NCI-H1417 (cell line): ENCODE results near the gene TMEM270.
"Not testable (repeated sequence)": the region's sequence is repeated elsewhere in the genome, so short reads cannot be mapped to it uniquely, and the experiment has no call there.

Experiments used
- DNase-seq, 3 experiments: peaks; one replicate each; lab custom pipeline; 2025; lab: John Stamatoyannopoulos, UW

Gene TMEM270

DNA sequence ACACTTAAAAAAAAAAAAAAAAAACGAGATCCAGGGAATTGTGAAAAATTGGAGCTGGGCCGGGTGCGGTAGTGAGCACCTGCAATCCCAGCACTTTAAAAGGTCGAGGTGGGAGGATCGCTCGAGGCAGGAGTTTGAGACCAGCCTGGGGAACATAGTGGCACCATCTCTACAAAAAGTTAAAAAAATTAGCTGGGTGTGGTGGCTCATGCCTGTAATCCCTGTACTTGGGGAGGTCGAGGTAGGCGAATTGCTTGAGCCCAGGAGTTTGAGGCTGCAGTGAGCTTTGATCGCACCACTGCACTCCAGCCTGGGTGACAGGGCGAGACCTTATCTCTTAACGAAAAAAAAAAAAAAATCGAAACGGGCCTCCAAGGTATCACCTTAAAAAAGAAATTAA, 28.2 kb upstream of the TMEM270 start:
- DNase-seq: peak in 1 of 3 experiments; percentile 78

DNA sequence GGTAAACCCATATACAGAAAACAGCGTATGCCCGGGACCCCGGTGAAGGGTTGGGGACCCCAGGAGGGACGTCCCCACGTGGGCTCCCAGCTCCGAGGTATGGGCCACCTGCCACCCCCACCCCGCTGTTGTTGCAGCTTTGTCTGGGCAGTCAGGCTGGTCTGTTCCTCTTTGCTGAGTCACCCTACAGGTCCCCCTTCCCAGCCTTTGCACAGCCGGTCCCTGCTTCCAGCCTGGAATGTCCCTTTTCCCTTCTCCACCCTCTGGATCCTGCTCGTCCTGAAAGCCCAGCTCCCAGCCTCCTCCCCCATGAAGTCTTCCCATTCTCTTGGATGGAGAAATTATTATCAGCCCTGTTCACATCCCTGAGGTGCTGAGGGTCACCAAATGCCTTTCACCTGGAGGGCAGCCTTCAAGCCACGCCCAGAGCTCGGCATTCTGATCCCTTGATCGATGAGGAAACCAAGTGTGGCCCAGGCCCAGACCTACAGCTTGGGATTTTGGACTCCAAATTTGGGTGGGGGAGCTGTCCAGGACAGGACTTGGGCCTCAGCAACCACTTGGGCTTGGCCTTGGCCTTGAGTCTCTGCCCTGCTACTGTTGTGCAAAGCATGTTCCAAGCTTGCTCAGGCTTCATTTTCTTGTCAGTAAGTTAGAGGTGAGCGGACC, 27.6 kb upstream of the TMEM270 start:
- peak in 2 of 3 experiments; percentile 51 to 52 for DNase-seq

DNA sequence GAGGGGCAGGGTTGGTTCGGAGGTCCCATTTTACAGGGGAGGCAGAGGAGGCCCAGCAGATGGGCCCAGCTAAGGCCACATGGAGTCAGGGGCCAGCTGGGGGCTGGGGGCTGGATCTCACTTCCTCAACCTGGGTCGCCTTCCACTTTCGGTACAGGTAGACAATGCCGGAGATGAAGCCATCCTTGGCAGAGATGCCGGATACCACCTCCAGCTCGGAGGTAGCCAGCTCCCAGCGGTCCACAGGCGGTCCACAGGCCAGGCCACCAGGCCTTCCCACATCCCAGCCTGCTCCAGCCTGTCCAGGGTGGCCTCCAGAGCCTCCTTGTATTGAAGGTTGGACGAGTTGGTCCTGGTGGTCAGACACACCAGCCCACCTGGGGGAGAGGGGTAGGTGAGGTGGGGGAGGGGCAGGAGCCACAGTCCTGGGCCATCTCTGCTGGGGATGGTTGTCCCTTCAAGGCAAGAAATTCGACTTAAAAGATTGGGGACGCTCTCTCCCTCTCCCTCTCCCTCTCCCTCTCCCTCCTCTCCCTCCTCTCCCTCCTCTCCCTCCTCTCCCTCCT, 26.2 kb upstream of the TMEM270 start:
- DNase-seq: no peak

- DNase-seq: not testable (repeated sequence)
These were observed 23.8 kb upstream of the TMEM270 start for GRCh38 chr7:73837167-73837566.

GRCh38 chr7:73838642-73839041, 22.3 kb upstream of the TMEM270 start:
- no peak for DNase-seq

- DNase-seq: no peak
These were observed 21.7 kb upstream of the TMEM270 start for GRCh38 chr7:73839290-73839689.

- no peak for DNase-seq
These were observed 20.9 kb upstream of the TMEM270 start for GRCh38 chr7:73839743-73840714.

DNA sequence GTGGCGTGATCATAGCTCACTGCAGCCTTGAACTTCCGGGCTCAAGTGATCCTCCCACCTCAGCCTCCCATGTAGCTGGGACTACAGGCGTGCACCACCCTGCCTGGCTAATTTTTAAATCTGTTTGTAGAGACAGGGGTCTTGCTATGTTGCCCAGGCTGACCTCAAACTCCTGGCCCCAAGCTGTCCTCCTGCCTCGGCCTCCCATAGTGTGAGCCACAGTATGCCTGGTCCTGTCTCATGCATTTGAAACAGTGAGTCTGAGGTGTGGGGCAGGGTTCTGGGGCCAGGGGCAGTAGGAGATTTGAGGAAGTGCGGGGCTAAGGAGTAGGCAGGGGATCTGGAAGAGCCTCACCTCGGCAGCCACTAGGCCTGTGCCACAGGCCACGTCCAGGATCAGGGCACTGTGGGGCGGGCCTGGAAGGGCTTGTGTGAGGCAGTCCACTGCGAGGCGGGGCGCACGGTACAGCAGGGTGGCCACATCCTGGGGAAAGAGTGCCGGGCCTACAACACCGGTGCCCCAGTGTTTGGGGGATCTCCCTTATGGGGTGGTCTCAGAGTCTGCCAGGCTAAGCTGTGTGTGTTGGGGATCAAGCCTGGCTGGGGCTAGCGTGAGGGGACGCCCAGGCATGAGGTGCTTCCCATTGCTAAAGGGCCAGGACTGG, 20.1 kb upstream of the TMEM270 start:
- no peak for DNase-seq

DNA sequence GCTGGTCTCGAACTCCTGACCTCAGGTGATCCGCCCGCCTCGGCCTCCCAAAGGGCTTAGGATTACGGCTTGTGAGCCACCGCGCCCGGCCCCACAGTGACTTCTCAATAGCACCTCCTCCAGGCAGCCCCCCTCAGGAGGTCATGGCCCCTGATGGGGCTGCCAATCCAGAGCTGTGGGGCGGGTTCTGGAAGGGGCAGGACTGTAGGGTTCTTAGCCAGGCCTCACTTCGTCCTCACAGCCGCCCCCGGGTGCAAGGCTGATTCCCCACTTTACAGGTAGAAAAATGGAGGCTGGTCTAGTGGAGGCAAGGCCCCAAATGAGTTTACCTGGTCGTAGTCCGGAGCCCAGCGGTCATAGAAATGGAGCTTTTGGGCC, 19.3 kb upstream of the TMEM270 start:
- no peak for DNase-seq

- peak; percentile 92 to 96 (median 93) for DNase-seq
These were observed 18.6 kb upstream of the TMEM270 start, which contains the start of gene METTL27 for GRCh38 chr7:73842067-73842976. Gene METTL27, minus strand, starts transcription at chr7:73842516. Its CDS starts 376 bp downstream, at chr7:73842140.

GRCh38 chr7:73844131-73844547, 16.8 kb upstream of the TMEM270 start:
- no peak for DNase-seq

- no peak for DNase-seq
These were observed 16.0 kb upstream of the TMEM270 start for GRCh38 chr7:73844848-73845460.

- not testable (repeated sequence) for DNase-seq
These were observed 15.2 kb upstream of the TMEM270 start for GRCh38 chr7:73845701-73846195.

DNA sequence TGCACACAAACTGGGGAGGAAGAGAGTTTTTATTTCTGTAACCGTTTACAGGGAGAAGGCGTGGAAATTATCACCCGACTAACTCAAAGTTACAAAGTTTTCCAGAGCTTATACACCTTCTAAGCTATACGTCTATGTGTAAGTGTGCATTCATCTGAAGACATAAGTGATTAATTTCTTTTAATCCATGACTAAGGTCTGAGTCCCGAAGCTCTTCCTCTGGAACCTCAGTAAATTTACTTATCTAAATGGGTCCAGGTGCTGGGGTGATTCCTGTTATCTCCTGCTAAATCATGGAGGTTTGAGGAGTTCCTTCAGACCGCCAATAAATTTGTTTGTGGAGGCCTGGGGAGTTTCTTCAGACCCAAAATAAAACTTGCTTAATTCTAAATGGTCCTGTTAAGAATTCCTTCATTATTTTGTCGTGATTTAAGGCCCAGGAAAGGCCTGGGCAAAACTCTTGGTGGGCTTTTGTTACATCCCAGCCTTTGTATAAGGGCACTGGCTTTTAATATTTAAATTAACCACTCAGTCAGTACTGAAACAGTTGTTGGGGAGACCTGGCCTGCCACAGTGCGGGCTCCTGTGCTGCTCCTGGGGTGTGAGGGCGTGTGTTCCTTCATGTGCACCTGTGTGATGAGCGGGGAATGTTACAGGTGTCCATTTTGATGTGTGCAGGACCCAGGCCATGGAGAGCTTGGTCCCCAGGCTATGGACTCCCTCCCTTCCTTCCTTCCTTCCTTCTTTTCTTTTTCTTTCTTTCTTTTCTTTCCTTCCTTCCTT, 12.8 kb upstream of the TMEM270 start:
- DNase-seq: no peak

GRCh38 chr7:73850781-73851207, 10.2 kb upstream of the TMEM270 start:
- no peak for DNase-seq

DNA sequence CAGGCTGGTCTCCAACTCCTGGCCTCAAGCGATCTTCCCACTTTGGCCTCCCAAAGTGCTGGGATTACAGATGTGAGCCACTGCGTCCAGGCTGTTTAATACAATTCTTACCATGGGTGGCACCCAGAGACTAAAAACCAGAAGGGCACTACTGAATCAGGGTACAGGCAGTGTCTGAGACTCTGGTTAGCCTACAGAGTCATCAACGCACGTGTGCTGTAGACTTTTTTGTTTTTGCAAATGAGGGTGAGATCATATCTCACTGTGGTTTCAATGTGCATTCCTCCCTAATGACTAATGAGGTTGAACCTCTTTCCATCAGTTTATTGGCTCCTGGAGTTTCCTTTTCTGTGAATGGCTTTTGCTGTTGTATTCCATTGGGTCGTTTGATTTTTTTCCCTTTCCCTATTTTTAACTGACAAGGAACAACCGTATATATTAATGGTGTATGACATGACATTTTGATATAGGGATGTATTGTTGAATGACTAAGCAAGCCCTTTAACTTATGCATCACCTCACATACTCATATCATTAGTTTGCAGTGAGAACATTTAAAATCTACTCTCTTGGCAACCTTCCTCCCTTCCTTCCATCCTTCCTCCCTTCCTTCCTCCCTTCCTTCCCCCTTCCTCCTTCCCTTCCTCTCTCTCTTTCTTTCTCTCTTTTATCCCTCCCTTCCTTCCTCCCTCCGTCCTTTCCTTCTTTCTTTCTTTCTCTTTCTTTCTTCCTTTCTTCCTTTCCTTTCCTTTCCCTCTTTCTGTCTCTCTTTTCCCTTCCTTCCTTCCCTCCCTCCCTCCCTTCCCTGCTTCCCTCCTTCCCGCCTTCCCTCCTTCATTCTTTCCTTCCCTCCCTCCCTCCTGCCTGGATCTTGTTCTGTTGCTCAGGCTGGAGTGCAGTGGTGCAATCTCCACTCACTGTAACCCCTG, 9.3 kb upstream of the TMEM270 start:
- DNase-seq: no peak

- peak in 1 of 3 experiments; percentile 19 for DNase-seq
These were observed 8.5 kb upstream of the TMEM270 start for GRCh38 chr7:73852500-73852899.

DNA sequence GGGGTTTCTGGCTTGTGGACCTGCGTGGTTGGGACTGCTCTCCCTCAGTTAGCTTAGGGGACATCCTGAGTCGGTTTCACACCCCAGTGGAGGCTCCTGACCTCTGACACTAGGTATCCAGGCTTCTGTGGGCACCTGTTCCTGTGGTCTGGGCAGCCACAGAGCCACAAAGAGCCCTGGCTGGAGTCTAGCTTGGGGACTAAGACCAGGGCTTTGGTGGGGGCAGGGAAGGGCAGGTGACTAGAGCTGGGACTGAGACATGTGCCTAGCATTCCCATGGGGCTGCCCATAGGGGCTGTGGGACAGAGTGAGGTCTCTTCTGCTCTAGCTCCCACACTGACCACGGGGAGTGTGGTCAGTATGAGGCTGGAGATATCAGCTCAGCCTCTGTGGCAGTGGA, 4.0 kb upstream of the TMEM270 start:
- no peak for DNase-seq
